NCI-H1105 (cell line): ENCODE results near the gene FCRLB.
A peak's percentile ranks its signal among the peaks of the same experiment; 100 is the strongest.
"Not testable (repeated sequence)": the region's sequence is repeated elsewhere in the genome, so short reads cannot be mapped to it uniquely, and the experiment has no call there.

ENCODE experiments used
- DNase-seq: peaks from one replicate; lab custom pipeline; 2025; lab: John Stamatoyannopoulos, UW

FCRLB gene

DNA sequence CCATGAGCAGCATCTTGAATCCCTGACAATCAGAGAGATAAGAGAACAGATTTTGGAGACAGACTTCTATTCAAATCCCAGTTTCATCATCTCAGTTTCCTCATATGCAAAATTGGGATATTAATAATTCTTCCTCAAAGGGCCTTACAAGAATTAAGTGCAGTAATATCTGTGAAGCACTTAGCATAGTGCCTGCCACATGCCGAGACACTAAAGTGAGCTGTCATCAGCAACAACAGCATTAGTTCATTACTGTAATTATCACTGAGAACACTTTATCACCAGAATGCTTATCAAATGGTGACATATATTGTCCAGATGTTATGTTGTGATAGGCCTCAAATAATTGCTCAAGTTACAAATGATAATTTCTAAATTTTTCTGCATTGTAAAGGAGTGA is 922 bp upstream of the FCRLB start:
- DNase-seq, result no peak

DNA sequence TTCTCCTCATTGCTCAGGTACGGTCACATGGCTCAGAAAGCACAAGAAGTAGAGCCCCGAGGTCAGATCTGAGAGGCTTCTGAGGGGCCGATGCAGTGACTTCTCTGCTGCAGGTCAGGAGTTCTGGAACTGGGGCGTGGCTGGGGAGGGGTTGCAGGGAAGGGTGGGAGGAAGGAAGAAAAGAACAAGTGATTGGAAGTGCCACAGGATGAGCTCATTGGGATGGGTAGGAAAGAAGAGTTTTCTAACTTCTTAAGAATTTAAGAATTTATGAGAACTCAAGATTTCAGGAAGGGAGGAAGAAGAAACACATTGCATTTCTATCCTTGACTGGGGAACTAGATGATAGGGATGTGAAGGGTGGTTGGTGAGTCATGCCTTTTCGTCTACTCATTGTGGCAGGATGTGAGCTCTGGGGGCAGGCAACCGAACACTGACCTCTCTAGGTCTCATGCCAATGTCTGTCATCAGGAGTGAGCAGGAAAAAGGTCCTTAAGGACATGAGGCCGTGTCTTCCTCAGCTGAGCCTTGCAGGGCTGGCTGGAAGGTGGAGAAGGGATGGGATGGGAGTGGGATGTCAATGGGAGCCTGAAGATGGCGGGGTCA is 497 bp downstream of the FCRLB start:
- DNase-seq, result no peak

DNA sequence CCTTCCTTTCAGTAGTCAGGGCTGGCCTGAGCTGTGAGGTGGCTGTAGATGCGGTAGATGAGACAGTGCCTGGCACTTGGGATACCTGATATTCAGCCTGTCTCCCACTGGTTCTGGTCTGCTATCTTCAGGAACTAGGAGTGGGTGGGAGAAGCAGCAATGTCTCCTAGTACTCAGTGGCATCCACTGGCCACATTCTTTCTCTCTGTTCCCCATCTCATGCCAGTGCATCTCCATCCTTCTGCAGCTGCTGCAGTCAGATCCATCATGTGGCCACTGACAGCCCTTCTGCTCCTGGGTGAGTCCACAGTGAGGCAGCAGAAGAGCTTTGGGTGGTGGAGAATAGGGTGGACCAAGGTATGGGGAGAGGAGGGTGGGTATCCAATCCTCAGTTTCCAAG is 1.1 kb downstream of the FCRLB start:
- no peak for DNase-seq

DNA sequence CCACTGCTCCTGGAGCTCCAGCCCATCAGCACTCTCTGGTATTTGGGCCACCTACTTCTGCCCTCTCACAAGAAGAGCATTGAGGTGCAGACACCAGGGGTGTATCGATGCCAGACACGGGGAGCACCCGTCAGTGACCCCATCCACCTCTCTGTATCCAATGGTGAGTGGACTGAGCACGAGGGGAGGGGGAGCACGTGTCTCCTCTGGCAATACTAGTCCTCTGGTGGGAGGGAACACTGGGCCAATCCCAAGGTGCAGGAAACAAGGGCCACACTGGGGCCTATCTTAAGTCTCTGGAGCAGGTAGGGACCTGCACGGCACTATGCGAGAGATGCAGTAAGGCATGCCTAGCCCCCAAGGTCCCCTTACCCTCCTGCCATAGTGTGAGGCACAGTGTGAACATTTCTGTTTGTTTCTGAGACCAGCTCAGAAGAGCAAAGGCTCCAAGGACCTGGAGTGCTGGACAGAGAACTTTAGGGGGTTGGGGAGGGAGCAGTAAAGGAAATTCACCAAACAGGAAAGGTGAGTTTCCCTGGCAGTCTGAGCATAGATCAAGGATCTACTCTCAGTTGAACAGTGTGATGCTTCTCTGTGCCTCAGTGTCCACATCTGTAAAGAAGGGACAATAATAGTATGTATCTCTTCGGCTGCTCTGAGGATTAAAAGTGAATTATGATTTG is 2.3 kb downstream of the FCRLB start:
- DNase-seq, result no peak

DNA sequence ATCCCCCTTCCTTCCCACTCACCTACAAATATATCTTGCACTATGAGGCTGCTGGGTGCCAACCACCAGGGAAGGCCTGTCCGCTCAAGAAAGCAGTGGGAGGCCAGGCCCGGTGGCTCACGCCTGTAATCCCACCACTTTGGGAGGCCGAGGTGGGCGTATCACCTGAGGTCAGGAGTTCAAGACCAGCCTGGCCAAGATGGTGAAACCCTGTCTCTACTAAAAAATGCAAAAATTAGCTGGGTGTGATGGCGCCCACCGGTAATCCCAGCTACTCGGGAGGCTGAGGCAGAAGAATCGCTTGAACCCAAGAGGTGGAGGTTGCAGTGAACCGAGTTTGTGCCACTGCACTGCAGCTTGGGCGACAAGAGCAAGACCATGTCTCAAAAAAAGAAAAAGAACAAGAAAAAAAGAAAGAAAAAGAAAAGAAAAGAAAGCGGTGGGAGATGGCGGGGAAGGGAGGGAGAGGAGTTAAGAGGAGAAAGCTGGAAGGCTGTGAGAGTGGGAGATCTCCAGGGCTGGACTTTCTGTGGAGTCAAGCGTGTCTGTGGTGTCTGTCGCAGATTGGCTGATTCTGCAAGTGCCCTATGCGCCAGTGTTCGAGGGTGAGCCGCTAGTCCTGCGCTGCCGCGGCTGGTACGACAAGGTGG is 4.0 kb downstream of the FCRLB start:
- not testable (repeated sequence) for DNase-seq

DNA sequence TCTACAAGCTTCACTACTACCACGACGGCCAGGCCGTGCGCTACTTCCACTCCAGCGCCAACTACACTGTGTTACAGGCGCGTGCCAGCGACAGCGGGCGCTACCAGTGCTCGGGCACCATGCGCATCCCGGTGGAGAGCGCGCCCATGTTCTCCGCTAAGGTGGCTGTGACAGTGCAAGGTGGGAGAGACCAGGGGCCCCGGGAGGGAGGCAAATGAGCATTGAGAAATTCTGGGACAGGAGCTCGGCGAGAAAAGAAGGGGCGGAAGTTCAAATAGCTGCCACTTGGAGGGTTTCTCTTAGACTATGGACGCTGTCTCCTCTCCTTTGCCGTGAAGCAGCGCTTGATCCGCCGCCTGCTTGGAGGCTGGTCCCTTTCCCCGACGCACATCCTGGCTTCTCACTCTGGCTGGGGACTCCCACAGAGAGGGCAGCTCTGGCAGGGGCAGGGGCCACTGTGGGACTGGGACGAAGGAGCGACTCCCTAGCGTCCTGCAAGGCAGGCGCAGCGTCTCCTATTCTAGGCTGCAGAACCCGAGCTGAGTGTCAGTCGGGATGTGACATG is 4.6 kb downstream of the FCRLB start:
- DNase-seq, result peak; percentile 27

DNA sequence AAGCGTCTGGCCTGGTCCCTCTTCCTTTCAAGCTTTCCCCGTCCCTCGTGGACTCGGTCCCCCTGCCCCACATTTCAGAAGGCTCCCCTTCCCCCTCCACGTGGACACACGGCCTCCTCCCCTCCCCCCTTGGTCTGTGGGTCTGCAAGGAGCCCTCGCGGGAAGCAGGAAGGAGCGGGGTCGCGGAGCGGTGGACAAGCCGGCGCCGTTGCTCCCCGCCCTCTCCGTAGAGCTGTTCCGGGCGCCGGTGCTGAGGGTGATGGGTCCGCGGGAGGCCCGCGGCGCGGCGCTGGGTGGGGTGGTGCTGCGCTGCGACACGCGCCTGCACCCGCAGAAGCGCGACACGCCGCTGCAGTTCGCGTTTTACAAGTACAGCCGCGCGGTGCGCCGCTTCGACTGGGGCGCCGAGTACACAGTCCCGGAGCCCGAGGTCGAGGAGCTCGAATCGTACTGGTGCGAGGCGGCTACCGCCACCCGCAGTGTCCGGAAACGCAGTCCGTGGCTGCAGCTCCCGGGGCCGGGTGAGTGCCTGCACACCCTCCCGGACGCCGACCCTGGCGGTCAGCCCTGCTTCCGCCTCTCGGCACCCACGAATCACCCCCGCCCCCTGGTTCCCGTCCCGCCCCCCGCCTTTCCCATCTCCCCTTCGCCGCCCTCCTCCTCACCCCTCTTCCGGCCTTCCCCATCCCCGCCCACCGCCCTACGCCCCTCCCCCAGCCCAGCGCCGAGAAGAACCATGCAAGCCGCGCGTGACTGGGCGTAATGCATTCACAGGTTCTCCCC is 5.3 kb downstream of the FCRLB start:
- DNase-seq, result peak; percentile 86

DNA sequence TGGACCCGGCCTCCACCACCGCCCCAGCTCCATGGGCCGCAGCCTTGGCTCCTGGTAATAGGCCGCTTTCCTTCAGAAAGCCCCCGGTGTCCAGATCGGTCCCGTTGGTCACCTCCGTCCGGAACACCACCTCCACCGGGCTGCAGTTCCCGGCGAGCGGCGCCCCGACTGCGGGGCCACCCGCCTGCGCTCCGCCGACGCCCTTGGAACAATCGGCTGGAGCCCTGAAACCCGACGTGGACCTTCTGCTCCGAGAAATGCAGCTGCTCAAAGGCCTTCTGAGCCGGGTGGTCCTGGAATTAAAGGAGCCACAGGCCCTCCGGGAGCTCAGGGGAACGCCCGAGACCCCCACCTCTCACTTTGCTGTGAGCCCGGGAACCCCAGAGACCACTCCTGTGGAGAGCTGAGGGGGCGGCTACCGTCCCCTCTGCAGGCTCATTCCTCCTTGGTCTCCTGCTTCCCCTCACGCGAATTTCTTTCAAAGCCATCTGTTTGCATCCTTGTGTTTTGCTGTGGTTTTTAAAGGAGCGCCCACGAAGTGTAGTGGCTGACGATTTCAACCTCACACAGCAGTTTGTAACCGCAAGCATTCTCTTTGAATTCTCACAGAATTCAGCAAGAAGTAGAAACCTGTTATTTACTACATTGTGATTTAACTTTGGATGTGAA is 6.0 kb downstream of the FCRLB start:
- no peak for DNase-seq

DNA sequence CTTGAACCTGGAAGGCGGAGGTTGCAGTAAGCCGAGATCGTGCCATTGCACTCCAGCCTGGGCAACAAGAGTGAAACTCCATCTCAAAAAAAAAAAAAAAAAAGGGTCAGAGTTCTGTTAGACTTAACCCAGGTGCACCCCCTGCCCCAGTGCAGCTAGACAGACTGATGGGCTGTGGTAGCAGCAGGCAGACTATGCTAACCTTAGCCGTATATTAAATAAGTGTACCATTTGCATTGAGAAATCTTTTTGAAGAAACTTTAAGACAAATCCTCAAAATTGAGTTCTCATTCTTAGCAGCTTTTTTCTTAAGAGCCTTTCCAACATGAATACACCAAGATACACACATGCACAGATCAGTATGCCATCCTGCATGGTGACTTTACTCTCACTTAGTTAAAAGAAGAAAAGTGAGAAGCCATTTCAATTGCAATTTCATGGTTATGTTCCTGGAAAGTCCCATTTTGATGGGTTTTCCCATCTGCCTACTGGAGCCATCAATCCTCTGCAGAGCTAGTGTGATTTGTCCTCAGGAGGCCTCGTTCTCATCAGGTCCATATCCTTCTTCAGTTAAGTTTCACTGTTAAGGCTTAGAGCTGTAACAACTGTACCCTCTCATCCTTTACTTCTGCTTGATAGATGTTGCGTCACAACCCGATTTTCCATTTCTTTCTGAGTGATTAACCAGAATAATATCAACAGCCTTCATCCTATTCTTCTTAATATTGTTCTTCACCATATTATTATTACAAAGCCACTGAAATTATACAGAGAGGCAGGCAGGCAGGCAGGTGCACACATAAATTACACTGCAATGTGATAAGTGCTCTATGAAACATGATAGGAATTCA is 7.3 kb downstream of the FCRLB start:
- DNase-seq, result no peak

DNA sequence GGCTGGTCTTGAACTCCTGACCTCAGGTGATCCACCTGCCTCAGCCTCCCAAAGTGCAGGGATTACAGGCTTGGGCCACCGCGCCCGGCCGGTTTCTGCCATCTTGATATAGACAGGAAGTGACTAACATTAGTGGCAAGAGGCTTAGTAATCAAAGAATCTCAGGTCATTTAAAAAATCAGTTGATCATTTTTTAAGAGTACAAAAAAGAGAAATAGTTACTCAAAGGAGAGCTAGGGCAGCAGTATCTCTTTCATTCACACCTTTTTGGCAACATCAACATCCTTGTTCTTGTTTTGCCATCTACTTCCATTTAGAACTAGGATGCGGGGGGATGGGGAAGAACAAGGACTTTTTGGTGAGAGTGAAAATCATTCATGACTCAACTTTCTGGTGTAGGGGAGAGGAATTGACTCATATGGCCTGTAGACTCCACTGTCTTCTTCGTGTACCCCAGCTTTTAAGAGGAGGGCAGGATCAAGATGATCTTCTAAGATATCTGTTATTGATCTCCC is 8.8 kb downstream of the FCRLB start:
- no peak for DNase-seq

DNA sequence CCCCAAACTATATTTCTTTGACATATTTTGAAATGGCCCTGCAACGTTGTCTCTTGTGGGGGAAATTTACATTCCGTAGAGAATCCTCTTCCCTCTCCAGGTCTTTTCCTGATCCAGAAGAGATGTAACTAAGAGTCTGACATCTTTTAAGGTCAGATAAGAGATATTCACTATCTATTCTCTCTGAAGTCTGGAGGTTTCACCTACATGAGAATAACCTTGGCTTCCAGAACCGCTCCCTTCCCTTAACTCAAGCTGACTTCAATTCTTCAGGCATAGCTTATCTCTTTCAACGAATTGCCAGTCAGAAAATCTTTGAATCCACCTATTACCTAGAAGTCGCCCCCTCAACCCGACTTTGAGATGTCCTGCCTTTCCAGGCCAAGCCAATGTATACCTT is 9.9 kb downstream of the FCRLB start:
- DNase-seq, result no peak

DNA sequence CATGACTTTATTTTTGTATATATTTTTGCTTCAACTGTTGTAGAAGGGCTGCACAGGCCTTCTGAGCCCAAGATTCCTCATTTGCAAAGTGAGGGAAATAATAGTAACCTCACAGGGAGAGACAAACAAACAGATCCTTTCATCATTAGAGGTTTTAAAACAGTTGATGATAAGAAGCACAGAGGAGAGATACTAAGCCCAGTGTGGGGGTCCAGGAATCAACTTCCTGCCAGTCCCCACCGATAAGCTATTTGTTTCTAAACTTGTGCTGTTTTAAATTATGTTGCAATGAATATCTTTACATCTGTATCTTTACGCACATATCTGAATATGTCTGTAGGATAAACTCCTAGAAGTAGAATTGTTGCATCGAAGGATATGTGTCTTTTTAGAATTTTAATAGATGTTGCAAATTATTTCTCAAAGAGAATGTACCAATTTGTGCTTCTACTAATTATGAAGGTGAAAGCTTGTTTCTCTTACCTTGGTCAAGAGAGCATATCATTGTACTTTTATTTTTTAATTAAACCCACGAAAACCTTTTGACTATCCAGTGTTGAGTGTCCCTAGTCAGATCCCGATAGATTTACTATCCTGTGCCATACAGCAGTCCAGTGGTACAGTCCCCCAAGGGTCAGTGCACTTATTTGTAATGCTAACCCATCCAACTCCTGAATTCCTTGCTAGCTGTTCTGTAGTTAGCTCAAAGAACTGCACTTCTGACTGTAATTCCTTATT is 10.8 kb downstream of the FCRLB start:
- no peak for DNase-seq

DNA sequence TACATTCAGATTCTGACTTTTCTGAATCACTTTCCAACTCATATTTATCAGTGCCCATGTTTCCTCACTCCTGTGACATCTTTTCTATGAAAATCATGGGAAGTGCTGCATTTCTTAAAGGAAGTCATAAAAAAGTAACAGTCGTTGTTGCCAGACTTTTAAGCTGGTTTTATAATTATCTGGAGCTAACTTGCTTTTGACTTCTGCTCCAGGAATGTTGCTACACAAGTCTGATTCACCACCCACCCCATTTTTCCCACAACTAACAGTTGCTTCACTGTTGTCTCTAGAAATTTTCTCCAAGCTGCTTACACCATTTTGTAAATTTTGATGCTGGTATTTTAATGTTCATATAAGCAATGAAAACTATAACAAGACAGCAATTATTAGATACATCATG is 12.2 kb downstream of the FCRLB start:
- DNase-seq, result no peak

DNA sequence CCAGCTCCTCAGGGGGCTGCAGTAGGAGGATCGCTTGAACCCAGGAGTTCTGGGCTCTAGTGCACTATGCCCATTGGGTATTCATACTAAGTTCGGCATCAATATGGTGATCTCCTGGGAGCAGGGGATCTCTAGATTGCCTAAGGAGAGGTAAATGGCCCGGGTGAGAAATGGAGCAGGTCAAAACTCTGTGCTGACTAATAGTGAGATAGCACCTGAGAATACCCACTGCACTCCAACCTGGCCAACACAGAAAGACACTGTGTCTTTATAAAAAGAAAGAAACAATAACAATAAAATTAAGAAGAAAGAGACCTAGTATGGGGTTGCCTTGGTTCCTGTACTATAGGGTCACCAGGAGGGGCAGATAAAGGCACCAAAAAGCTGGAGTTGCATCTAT is 14.5 kb downstream of the FCRLB start:
- no peak for DNase-seq

DNA sequence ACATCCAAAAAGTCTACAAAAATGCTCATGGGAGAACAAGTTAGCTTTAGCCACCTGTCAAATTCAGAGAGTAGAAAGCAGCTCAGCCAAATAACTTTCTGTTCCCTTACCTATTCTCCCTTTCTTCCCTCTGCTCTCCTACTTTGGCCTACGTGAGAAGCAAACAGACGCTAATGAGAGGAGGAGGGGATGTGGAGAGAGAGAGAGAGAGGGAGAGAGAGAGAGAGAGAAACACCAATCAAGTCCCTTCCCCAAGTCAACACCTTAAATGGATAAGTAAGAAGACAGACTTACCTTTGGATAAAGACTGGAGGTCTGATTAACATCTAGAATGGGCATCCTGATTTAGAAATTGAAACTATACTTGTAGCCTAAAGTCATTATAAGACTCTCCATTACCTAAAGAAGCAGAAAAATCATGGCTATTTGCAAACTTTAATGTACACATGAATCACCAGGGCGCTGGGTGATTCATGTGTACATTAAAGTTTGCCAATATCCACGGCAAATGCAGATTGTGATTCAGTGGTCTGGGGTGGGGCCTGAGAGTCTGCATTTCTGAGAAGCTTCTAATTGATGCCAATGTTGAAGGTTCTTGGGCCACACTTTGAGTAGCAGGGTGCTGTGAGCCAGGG is 15.1 kb downstream of the FCRLB start:
- DNase-seq, result no peak

DNA sequence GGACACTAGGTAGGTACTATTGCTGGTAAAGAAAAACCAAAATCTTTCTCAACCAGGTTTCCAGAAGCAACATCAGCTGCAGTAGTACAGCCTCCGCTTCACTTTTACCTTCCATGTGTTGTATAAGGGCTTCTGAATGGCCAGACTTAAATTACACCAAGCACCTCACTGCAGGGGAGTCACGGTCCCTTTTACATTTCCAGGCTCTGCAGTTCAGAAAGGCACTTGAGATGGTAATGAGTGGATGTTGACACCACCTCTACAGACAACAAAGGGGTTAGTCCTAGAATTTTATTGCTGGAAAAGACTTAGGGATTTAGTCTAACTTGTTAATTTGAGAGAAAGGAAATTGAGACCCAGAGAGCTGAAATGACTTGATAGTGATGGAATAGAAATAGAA is 16.3 kb downstream of the FCRLB start:
- no peak for DNase-seq

DNA sequence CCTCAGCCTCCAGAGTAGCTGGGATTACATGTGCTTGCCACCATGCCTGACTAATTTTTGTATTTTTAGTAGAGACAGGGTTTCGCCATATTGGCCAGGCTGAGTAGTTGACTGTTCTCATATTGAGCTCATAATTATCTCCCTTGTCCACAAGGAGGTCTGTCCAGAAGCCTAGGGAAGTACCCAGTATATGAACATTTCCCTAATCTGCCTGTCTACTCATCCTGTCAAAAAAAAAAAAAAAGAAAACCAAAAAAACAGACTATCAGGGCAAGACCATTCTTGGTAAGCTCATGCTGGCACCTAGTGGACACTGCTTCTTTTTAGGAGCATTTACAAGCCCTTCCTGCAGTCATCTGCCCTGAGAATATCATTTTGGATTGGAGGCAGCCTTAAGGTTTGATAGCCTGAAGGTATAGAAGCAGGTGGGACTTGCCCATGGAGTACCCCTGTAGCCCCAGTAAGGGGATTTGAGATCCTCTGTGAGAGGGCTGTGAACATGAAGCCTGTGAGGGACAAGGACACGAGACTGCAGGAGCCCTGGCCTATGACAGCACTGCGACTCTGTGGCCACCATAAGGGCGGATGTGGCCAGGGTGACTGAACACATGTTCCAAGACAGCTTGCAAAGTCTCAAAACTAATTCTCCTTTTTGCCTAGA is 17.4 kb downstream of the FCRLB start:
- peak; percentile 10 for DNase-seq

DNA sequence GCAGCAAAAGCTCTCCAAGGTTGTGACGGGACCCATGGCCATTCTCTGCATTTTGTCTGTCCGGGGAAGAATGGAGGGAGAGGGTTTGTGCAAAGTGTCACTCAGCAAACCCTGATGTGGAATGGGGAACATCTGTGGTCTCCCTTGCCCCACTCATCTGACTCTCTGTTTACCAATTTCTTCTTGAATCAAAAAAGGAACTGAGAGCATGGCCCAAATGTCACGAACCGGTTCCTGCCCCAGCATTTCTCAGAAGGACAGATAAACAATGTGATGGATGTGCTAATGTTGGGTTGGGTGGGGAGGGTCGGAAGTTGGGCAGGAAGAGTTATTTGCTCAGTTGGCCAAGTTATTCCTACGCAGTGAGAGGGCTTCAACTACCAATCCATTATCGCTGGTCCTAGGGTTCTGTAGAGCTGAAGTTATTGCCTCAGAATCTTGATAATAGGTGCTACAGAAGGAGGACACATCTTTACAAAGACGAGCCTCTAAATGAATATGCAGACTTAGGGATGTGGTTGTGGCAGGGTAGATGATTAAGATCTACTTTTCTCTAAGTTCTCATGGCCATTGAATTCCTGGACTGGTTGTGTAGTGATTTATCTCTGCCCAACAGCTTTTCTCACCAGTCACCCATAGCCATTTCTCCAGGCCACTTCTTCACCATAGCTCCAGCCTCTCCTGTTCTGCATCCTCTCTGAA is 18.7 kb downstream of the FCRLB start:
- DNase-seq, result no peak
